SU-DHL-6 (cell line): ENCODE results near the gene SLC9A2.

Source experiments
- H2AFZ ChIP-seq: fragments of 200-600 bp; sonication (generic); 2 replicates; pipeline ENCODE4 v1.6.1; 2014; ENCODE audit warnings: low read depth, mild to moderate bottlenecking, moderate library complexity, mixed read lengths, antibody characterized with exemption, low read length; ENCODE audit not compliant: severe bottlenecking
- H3F3A ChIP-seq: fragments of 200-600 bp; shearing (Covaris generic); 2 replicates; pipeline ENCODE4 v1.6.0; 2016; ENCODE audit warnings: antibody characterized with exemption, mild to moderate bottlenecking; ENCODE audit not compliant: insufficient read depth
- H3K27ac ChIP-seq: fragments of 200-600 bp; sonication (generic); 2 replicates; pipeline ENCODE4 v1.5.1; 2016; ENCODE audit warnings: low read depth, mild to moderate bottlenecking, low read length, moderate library complexity, mixed read lengths
- H3K27me3 ChIP-seq: fragments of 200-600 bp; sonication (generic), shearing (Covaris generic); 2 replicates; pipeline ENCODE4 v1.6.0; 2014; ENCODE audit warnings: mild to moderate bottlenecking, low read length
- H3K36me3 ChIP-seq: fragments of 200-600 bp; sonication (generic); 2 replicates; pipeline ENCODE4 v1.6.1; 2014; ENCODE audit warnings: mild to moderate bottlenecking, low read length, mixed read lengths
- H3K4me2 ChIP-seq: fragments of 300-600, 200-600 bp; shearing (Covaris generic), sonication (generic); 2 replicates; pipeline ENCODE4 v1.6.0; 2014; ENCODE audit warnings: low read length, low read depth, mild to moderate bottlenecking; ENCODE audit not compliant: poor library complexity, severe bottlenecking
- H3K4me3 ChIP-seq: fragments of 200-600 bp; sonication (generic); 2 replicates; pipeline ENCODE4 v1.5.1; 2014; ENCODE audit warnings: antibody characterized with exemption, low read length, mild to moderate bottlenecking, mixed read lengths; ENCODE audit not compliant: insufficient read depth, poor library complexity, severe bottlenecking
- H3K79me2 ChIP-seq: fragments of 200-600 bp; sonication (generic); 2 replicates; pipeline ENCODE4 v1.6.1; 2014; ENCODE audit warnings: mild to moderate bottlenecking, low read length, moderate library complexity; ENCODE audit not compliant: insufficient read depth
- H3K9ac ChIP-seq: fragments of 200-600 bp; sonication (generic); 2 replicates; pipeline ENCODE4 v1.7.0; 2014; ENCODE audit warnings: mild to moderate bottlenecking, low read length
- H3K9me2 ChIP-seq: fragments of 200-600 bp; sonication (generic); replicated peaks from 2 replicates; pipeline ENCODE4 v1.6.1; 2014; ENCODE audit warnings: low read length; ENCODE audit not compliant: insufficient read depth
- H3K9me3 ChIP-seq: fragments of 200-600 bp; sonication (generic); 2 replicates; pipeline ENCODE4 v1.6.1; 2014; ENCODE audit warnings: low read length, mixed read lengths; ENCODE audit not compliant: insufficient read depth
- H4K20me1 ChIP-seq: fragments of 200-600 bp; sonication (generic); 2 replicates; pipeline ENCODE4 v1.6.1; 2014; ENCODE audit warnings: low read depth, mild to moderate bottlenecking, antibody characterized with exemption, low read length, moderate library complexity, mixed read lengths
- EZH2phosphoT487 ChIP-seq: fragments of 200-600 bp; sonication (generic), shearing (Covaris generic); conservative IDR thresholded peaks from 2 replicates; pipeline ENCODE4 v1.6.1; 2018; ENCODE audit warnings: mild to moderate bottlenecking, antibody characterized with exemption, low read length, moderate library complexity, mixed read lengths
- TF ChIP-seq, protein P1 (sequence below): fragments of 200-600 bp; sonication (generic); IDR thresholded peaks from one replicate; pipeline ENCODE4 v1.5.1; 2017; ENCODE audit warnings: antibody characterized with exemption, mild to moderate bottlenecking, low read length, moderate library complexity; ENCODE audit not compliant: insufficient read depth, poor library complexity, severe bottlenecking

Gene SLC9A2, protein sequence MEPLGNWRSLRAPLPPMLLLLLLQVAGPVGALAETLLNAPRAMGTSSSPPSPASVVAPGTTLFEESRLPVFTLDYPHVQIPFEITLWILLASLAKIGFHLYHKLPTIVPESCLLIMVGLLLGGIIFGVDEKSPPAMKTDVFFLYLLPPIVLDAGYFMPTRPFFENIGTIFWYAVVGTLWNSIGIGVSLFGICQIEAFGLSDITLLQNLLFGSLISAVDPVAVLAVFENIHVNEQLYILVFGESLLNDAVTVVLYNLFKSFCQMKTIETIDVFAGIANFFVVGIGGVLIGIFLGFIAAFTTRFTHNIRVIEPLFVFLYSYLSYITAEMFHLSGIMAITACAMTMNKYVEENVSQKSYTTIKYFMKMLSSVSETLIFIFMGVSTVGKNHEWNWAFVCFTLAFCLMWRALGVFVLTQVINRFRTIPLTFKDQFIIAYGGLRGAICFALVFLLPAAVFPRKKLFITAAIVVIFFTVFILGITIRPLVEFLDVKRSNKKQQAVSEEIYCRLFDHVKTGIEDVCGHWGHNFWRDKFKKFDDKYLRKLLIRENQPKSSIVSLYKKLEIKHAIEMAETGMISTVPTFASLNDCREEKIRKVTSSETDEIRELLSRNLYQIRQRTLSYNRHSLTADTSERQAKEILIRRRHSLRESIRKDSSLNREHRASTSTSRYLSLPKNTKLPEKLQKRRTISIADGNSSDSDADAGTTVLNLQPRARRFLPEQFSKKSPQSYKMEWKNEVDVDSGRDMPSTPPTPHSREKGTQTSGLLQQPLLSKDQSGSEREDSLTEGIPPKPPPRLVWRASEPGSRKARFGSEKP

DNA sequence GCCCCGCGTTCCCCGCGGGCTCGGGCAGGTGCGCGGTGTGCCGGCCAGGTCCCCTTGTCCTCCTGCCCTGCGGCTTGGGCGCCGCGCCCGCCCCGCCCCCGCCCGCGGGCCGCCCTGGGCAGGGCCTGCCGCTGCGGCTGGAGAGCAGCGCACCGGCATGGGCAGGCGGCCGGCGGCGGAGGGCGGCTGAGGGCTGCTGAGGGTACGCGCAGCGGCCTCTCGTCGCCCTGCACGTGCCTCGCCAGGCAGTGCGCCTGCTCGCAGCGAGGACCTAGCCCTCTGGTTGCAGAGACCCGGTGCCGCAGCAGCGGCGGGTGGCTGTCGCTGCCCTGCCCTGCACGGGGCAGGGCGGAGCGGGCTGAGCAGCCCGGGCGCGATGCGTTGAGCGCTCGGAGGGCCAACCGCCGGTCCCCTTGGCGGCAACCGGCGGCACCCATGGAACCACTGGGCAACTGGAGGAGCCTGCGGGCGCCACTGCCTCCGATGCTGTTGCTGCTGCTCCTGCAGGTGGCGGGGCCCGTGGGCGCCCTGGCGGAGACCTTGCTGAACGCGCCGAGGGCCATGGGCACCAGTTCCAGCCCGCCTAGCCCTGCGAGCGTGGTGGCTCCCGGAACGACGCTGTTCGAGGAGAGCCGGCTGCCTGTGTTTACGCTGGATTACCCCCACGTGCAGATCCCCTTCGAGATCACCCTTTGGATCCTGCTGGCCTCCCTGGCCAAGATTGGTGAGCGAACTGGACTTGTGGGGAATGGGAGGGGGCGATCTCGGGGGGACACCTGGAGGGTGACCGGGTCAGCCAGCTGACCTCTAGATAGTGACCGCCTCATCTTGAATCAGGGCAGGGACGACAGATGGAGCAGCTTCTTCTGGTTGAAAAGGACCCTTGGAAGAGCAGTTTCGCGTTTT is at the start of gene SLC9A2:
Gene SLC9A2, plus strand, starts transcription at position 140 of the 906 bp plus-strand sequence. Its CDS starts 296 bp downstream, at position 436.
- Histone ChIP-seq H3K9me2 (no peaks in the 10 kb centered on the region), H3F3A (no peaks in the 10 kb centered on the region), H3K4me3 (no peak within 1 kb of the TSS), H3K4me2 (no peak within 1 kb of the TSS), H3K36me3 (no peaks in the 10 kb centered on the region), H3K9ac (no peak within 1 kb of the TSS), H3K27me3 (no peaks in the 10 kb centered on the region; the same call in 1 of the 2 replicates), H2AFZ (no peak within 1 kb of the TSS), H3K27ac (no peak within 1 kb of the TSS), H3K9me3 (no peaks in the 10 kb centered on the region), H4K20me1 (no peaks in the 10 kb centered on the region), H3K79me2 (no peaks in the 10 kb centered on the region)
- no peak for TF ChIP-seq EZH2phosphoT487
- TF ChIP-seq, protein P1, sequence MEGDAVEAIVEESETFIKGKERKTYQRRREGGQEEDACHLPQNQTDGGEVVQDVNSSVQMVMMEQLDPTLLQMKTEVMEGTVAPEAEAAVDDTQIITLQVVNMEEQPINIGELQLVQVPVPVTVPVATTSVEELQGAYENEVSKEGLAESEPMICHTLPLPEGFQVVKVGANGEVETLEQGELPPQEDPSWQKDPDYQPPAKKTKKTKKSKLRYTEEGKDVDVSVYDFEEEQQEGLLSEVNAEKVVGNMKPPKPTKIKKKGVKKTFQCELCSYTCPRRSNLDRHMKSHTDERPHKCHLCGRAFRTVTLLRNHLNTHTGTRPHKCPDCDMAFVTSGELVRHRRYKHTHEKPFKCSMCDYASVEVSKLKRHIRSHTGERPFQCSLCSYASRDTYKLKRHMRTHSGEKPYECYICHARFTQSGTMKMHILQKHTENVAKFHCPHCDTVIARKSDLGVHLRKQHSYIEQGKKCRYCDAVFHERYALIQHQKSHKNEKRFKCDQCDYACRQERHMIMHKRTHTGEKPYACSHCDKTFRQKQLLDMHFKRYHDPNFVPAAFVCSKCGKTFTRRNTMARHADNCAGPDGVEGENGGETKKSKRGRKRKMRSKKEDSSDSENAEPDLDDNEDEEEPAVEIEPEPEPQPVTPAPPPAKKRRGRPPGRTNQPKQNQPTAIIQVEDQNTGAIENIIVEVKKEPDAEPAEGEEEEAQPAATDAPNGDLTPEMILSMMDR, result no peak

DNA sequence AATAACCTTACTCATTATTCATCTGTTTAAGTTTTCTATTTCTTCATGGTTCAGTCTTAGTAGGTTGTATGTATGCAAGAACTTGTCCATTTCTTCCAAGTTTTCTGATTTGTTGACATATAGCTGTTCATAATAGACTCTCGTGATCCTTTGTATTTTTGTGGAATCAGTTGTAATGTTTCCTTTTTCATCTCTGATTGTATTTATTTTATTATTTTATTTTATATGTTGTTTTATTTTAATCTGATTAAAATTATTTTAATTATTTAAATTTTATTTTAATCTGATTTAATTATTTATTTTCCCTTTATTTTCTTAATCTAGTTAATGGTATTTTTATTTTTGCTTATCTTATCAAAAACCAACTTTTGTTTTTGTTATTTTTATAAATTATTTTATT is 43.5 kb upstream of the SLC9A2 start:
- H3K27me3 ChIP-seq, result no peaks in the 10 kb centered on the region
- no peaks in the 10 kb centered on the region for H3K79me2 ChIP-seq
- no peaks in the 10 kb centered on the region for H3F3A ChIP-seq
- H3K9me3 ChIP-seq, result no peaks in the 10 kb centered on the region
- H3K9ac ChIP-seq, result no peak overlapping the region
- no peak overlapping the region for H3K4me2 ChIP-seq
- H3K4me3 ChIP-seq, result no peak overlapping the region
- no peak overlapping the region for H3K27ac ChIP-seq
- no peaks in the 10 kb centered on the region for H3K36me3 ChIP-seq
- TF ChIP-seq EZH2phosphoT487, result no peak
- TF ChIP-seq, protein P1, result no peak
- H4K20me1 ChIP-seq, result no peaks in the 10 kb centered on the region
- H2AFZ ChIP-seq, result no peak overlapping the region
- no peaks in the 10 kb centered on the region for H3K9me2 ChIP-seq

DNA sequence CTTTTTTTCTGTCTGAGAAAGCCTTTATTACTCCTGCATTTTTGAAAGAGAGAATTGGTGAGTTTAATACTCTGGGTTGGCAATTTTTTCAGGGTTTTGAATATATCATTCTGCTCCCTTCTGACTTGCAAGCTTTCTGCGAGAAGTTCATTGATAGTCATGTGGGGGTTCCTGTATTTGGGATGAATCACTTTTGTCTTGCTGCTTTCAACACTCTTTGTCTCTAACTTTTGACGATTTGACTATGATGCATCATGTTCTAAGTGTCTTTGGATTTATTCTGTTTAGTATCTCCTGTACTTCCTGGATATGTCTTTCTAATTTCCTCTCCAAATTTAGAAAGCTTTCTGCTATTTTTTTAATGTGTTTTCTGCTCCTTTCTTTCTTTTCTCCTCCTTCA is 41.0 kb upstream of the SLC9A2 start:
- Histone ChIP-seq H3K9ac (no peak overlapping the region), H3F3A (no peaks in the 10 kb centered on the region), H3K4me3 (no peak overlapping the region), H3K4me2 (no peak overlapping the region), H4K20me1 (no peaks in the 10 kb centered on the region), H3K27me3 (no peaks in the 10 kb centered on the region), H3K36me3 (no peaks in the 10 kb centered on the region), H2AFZ (no peak overlapping the region), H3K27ac (no peak overlapping the region), H3K9me2 (no peaks in the 10 kb centered on the region), H3K79me2 (no peaks in the 10 kb centered on the region), H3K9me3 (no peaks in the 10 kb centered on the region)
- TF ChIP-seq, protein P1, result no peak
- TF ChIP-seq EZH2phosphoT487, result no peak
